H9 (cell line): Measurements from ENCODE around the gene CHN1. TPM values are rescaled to one million over a fixed set of nuclear protein-coding genes. Genes with fewer than 3 reads are reported as not detected.

Experiments used
- DNase-seq: peaks from one replicate; pipeline ENCODE4 v3.0.0-alpha.2; 2017
- H2AFZ ChIP-seq: one replicate; pipeline ENCODE4 v1.6.1; 2013; ENCODE audit warnings: mild to moderate bottlenecking, low read length, control low read depth, moderate library complexity
- H2AK5ac ChIP-seq: 2 replicates; pipeline ENCODE4 v1.6.1; 2013; ENCODE audit warnings: low read length, control low read depth, mixed read lengths; ENCODE audit not compliant: insufficient read length
- H2BK120ac ChIP-seq: one replicate; pipeline ENCODE4 v1.6.1; 2013; ENCODE audit warnings: low read depth, mild to moderate bottlenecking, low read length, control low read depth, inconsistent platforms; ENCODE audit not compliant: poor library complexity, severe bottlenecking
- H2BK12ac ChIP-seq: 2 replicates; pipeline ENCODE4 v1.6.1; 2013; ENCODE audit warnings: low read length, control low read depth, mixed read lengths, low read depth; ENCODE audit not compliant: insufficient read length
- H2BK15ac ChIP-seq: 2 replicates; pipeline ENCODE4 v1.6.1; 2013; ENCODE audit warnings: low read depth, low read length, control low read depth
- H2BK20ac ChIP-seq: one replicate; pipeline ENCODE4 v1.6.1; 2013; ENCODE audit warnings: low read depth, mild to moderate bottlenecking, low read length, control low read depth, inconsistent platforms; ENCODE audit not compliant: poor library complexity, severe bottlenecking
- H2BK5ac ChIP-seq: 2 replicates; pipeline ENCODE4 v1.6.1; 2013; ENCODE audit warnings: low read length, control low read depth, mixed read lengths; ENCODE audit not compliant: insufficient read length
- H3K14ac ChIP-seq: 2 replicates; pipeline ENCODE4 v1.6.1; 2013; ENCODE audit warnings: low read length, control low read depth; ENCODE audit not compliant: insufficient read depth
- H3K18ac ChIP-seq: 2 replicates; pipeline ENCODE4 v1.6.1; 2013; ENCODE audit warnings: low read depth, mild to moderate bottlenecking, mixed read lengths, low read length, control low read depth; ENCODE audit not compliant: insufficient read length
- H3K23ac ChIP-seq: 2 replicates; pipeline ENCODE4 v1.6.1; 2013; ENCODE audit warnings: low read length, control low read depth, mixed read lengths, low read depth; ENCODE audit not compliant: insufficient read length
- H3K23me2 ChIP-seq: 2 replicates; pipeline ENCODE4 v1.6.1; 2013; ENCODE audit warnings: low read depth, mild to moderate bottlenecking, mixed read lengths, low read length, control low read depth; ENCODE audit not compliant: insufficient read length, poor library complexity, severe bottlenecking
- H3K27ac ChIP-seq: 2 replicates; pipeline ENCODE4 v1.5.1; 2013; ENCODE audit warnings: low read length, control low read depth, mixed read lengths, low read depth; ENCODE audit not compliant: insufficient read length
- H3K27me3 ChIP-seq: 2 replicates; pipeline ENCODE4 v1.6.1; 2013; ENCODE audit warnings: low read length, control low read depth, inconsistent platforms; ENCODE audit not compliant: insufficient read depth
- H3K4ac ChIP-seq: 2 replicates; pipeline ENCODE4 v1.6.1; 2013; ENCODE audit warnings: low read depth, mild to moderate bottlenecking, control low read depth, inconsistent platforms, low read length, moderate library complexity
- H3K4me1 ChIP-seq: 2 replicates; pipeline ENCODE4 v1.6.1; 2013; ENCODE audit warnings: low read length, control low read depth, inconsistent platforms; ENCODE audit not compliant: insufficient read depth
- H3K4me2 ChIP-seq: 2 replicates; pipeline ENCODE4 v1.6.1; 2013; ENCODE audit warnings: low read length, control low read depth, mixed read lengths; ENCODE audit not compliant: insufficient read length, insufficient read depth
- H3K56ac ChIP-seq: 2 replicates; pipeline ENCODE4 v1.6.1; 2013; ENCODE audit warnings: low read depth, mild to moderate bottlenecking, mixed read lengths, low read length, control low read depth; ENCODE audit not compliant: insufficient read length
- H3K79me1 ChIP-seq: 2 replicates; pipeline ENCODE4 v1.6.1; 2013; ENCODE audit warnings: low read depth, mild to moderate bottlenecking, moderate library complexity, low read length, control low read depth, inconsistent platforms; ENCODE audit not compliant: insufficient read depth, poor library complexity, severe bottlenecking
- H3K79me2 ChIP-seq: 2 replicates; pipeline ENCODE4 v1.6.1; 2013; ENCODE audit warnings: low read length, control low read depth, inconsistent platforms; ENCODE audit not compliant: insufficient read depth
- H3K9ac ChIP-seq: 2 replicates; pipeline ENCODE4 v1.6.1; 2013; ENCODE audit warnings: low read length, control low read depth, mixed read lengths; ENCODE audit not compliant: insufficient read length; ENCODE audit errors: extremely low read depth
- H3K9me3 ChIP-seq: one replicate; pipeline ENCODE4 v1.6.1; 2013; ENCODE audit warnings: low read depth, low read length, inconsistent platforms; ENCODE audit not compliant: control insufficient read depth
- H3T11ph ChIP-seq: one replicate; pipeline ENCODE4 v1.6.1; 2013; ENCODE audit warnings: mild to moderate bottlenecking, low read length, control low read depth, inconsistent platforms
- H4K20me1 ChIP-seq: one replicate; pipeline ENCODE4 v1.6.1; 2013; ENCODE audit not compliant: control insufficient read depth, insufficient read length, insufficient read depth
- H4K5ac ChIP-seq: 2 replicates; pipeline ENCODE4 v1.6.1; 2013; ENCODE audit warnings: low read depth, mild to moderate bottlenecking, mixed read lengths, low read length, control low read depth; ENCODE audit not compliant: insufficient read length
- H4K8ac ChIP-seq: replicated peaks from 2 replicates; pipeline ENCODE4 v1.6.1; 2013; ENCODE audit warnings: low read length, control low read depth, mixed read lengths, low read depth; ENCODE audit not compliant: insufficient read length
- H4K91ac ChIP-seq: 2 replicates; pipeline ENCODE4 v1.6.1; 2013; ENCODE audit warnings: low read depth, mild to moderate bottlenecking, moderate library complexity, mixed read lengths, low read length, control low read depth; ENCODE audit not compliant: insufficient read length
- H3K27ac Mint-ChIP-seq, 3 experiments: 2 replicates in 2 of 3; 3 replicates in 1 of 3; pipeline ENCODE4 v1.8.0; 2020 to 2021; ENCODE audit warnings: mixed read lengths in 3 of 3, mild to moderate bottlenecking in 1 of 3, moderate library complexity in 1 of 3
- H3K27me3 Mint-ChIP-seq: 2 replicates; pipeline ENCODE4 v1.8.0; 2021; ENCODE audit warnings: low read depth, mild to moderate bottlenecking, moderate library complexity, mixed read lengths
- H3K36me3 Mint-ChIP-seq, 3 experiments: 2 replicates in 2 of 3; 3 replicates in 1 of 3; pipeline ENCODE4 v1.8.0; 2020 to 2021; ENCODE audit warnings: low read depth in 3 of 3, mixed read lengths in 3 of 3; ENCODE audit not compliant: insufficient read depth in 1 of 3
- H3K4me1 Mint-ChIP-seq, 2 experiments: 2 replicates each; pipeline ENCODE4 v1.8.0; 2020; ENCODE audit warnings: mixed read lengths in 2 of 2
- H3K4me3 Mint-ChIP-seq, 2 experiments: 2 replicates in 1 of 2; 3 replicates in 1 of 2; pipeline ENCODE4 v1.8.0; 2020 to 2021; ENCODE audit warnings: mild to moderate bottlenecking in 2 of 2, mixed read lengths in 2 of 2, moderate library complexity in 1 of 2
- H3K9me3 Mint-ChIP-seq, 2 experiments: 2 replicates in 1 of 2; 3 replicates in 1 of 2; pipeline ENCODE4 v1.8.0; 2020; ENCODE audit warnings: mild to moderate bottlenecking in 2 of 2, mixed read lengths in 2 of 2, moderate library complexity in 1 of 2
- WGBS: extraction: QIAGEN DNeasy Blood & Tissue Kit; methylation state at CpG from one replicate; pipeline ENCODE4 v1.1.7; 2013; ENCODE audit warnings: missing lambda C conversion rate, low lambda C conversion rate, mixed read lengths; ENCODE audit not compliant: insufficient read length; ENCODE audit errors: extremely low coverage; 5-methylcytosine and 5-hydroxymethylcytosine counted together
- total RNA-seq: library from RNA; stranded (reverse); gene quantifications from 2 replicates; pipeline ENCODE4 v1.2.1, GENCODE V29; 2021
- TF ChIP-seq, protein P1 (sequence below): fragments of 200-600 bp; sonication (generic); conservative IDR thresholded peaks from 3 replicates; pipeline ENCODE4 v1.8.0; 2021; ENCODE audit warnings: antibody characterized with exemption, mild to moderate bottlenecking

Gene CHN1
- total RNA-seq, 1 experiment from 2014 or later, result 33.9 TPM

DNA sequence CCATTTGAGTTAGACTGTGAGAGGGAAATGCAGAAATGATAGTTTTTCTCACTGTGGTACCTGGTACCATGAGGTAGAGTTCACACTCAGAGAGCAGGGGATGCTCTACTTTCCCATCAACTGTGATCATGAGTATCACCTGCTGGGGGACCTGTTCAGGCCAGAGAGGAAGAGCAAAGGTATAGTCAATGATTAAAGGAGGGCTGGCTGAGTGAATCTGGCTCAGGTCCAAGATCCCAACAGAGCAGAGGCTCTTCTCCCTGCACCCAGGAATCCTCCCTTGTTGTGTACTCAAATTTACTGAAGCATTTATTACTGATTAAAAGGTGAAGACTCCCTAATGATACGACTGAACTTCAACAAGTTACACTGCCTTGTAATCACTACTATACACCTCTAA, 136.3 kb downstream of the CHN1 start:
- DNase-seq, result no peak
- no peak overlapping the region for H2BK15ac ChIP-seq
- no peak overlapping the region for H4K5ac ChIP-seq
- peaks cover 1% of the 10 kb centered on the region; the same call in 1 of the 2 replicates for H3K79me2 ChIP-seq
- no peak overlapping the region for H3K27ac ChIP-seq
- no peak overlapping the region for H4K8ac ChIP-seq
- no peak overlapping the region for H2AK5ac ChIP-seq
- peaks cover 52 to 54% of the 10 kb centered on the region in 2 experiments for H3K4me1 Mint-ChIP-seq
- H3K9me3 ChIP-seq, result no peaks in the 10 kb centered on the region
- no peak overlapping the region for H3T11ph ChIP-seq
- H3K23ac ChIP-seq, result no peak overlapping the region
- no peak overlapping the region for H2BK20ac ChIP-seq
- no CpG with 5 or more reads among the region's 1 CpG for WGBS
- H3K9me3 Mint-ChIP-seq, result no peaks in the 10 kb centered on the region
- H3K79me1 ChIP-seq, result no peaks in the 10 kb centered on the region
- TF ChIP-seq, protein P1, sequence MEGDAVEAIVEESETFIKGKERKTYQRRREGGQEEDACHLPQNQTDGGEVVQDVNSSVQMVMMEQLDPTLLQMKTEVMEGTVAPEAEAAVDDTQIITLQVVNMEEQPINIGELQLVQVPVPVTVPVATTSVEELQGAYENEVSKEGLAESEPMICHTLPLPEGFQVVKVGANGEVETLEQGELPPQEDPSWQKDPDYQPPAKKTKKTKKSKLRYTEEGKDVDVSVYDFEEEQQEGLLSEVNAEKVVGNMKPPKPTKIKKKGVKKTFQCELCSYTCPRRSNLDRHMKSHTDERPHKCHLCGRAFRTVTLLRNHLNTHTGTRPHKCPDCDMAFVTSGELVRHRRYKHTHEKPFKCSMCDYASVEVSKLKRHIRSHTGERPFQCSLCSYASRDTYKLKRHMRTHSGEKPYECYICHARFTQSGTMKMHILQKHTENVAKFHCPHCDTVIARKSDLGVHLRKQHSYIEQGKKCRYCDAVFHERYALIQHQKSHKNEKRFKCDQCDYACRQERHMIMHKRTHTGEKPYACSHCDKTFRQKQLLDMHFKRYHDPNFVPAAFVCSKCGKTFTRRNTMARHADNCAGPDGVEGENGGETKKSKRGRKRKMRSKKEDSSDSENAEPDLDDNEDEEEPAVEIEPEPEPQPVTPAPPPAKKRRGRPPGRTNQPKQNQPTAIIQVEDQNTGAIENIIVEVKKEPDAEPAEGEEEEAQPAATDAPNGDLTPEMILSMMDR, result no peak
- H4K20me1 ChIP-seq, result no peaks in the 10 kb centered on the region
- peak overlapping the region; percentile 24 to 68 (median 60); a peak in 5 of 7 replicates for H3K27ac Mint-ChIP-seq
- H3K18ac ChIP-seq, result no peak overlapping the region
- peaks cover 2% of the 10 kb centered on the region; the same call in 1 of the 2 replicates for H3K4me1 ChIP-seq
- H3K14ac ChIP-seq, result no peak overlapping the region
- H3K4ac ChIP-seq, result no peak overlapping the region
- H3K36me3 Mint-ChIP-seq, result peaks cover 10 to 23% (median 19%) of the 10 kb centered on the region in 3 experiments
- no peak overlapping the region for H2BK5ac ChIP-seq
- no peak overlapping the region for H2BK12ac ChIP-seq
- no peak overlapping the region for H3K4me2 ChIP-seq
- H2BK120ac ChIP-seq, result no peak overlapping the region
- no peak overlapping the region for H3K4me3 Mint-ChIP-seq
- H2AFZ ChIP-seq, result no peak overlapping the region
- no peak overlapping the region for H4K91ac ChIP-seq
- no peaks in the 10 kb centered on the region for H3K23me2 ChIP-seq
- H3K56ac ChIP-seq, result no peak overlapping the region
- no peaks in the 10 kb centered on the region for H3K27me3 Mint-ChIP-seq
- no peaks in the 10 kb centered on the region for H3K27me3 ChIP-seq
- no peak overlapping the region for H3K9ac ChIP-seq
